Umbilical cord (tissue), 2 donors: ENCODE measurements around the gene CEP104. TPM values are rescaled to one million over a fixed set of nuclear protein-coding genes. Genes with fewer than 3 reads are reported as not detected.
A peak's percentile ranks its signal among the peaks of the same experiment; 100 is the strongest.
"Not testable (repeated sequence)": the region's sequence is repeated elsewhere in the genome, so short reads cannot be mapped to it uniquely, and the experiment has no call there.

Experiments
- DNase-seq: peaks from one replicate; pipeline ENCODE4 v3.0.0-alpha.2; 2015; ENCODE audit warnings: low spot score
- total RNA-seq: library from RNA; depleted of rRNA; stranded (reverse); fragments of >200 nt; gene quantifications from one replicate; pipeline ENCODE4 v1.2.3, GENCODE V29; 2014; ENCODE audit warnings: low replicate concordance; ENCODE audit not compliant: insufficient read depth

Gene CEP104
- total RNA-seq, 1 donor from 2014 or later, result 61.9 TPM

DNA sequence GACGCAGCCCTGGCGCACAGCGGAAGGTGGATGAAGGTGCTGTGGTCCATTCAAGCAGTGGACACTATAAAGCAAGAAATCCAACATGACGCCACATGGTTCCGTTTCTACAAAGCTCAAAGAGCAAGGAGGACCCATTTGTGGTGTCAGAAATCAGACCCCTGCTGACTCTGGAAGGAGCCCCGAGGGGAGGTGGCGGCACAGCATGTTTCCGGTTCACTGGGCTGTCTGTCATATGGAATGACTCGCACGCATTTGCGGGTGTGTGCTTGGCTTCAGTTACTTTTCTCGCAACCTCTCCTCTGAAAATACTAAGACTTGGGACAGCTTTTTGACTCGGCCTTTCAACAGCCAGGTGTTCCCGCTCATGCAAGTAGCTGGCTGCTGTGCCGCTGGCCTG is 31.7 kb downstream of the CEP104 start:
- DNase-seq, result no peak

DNA sequence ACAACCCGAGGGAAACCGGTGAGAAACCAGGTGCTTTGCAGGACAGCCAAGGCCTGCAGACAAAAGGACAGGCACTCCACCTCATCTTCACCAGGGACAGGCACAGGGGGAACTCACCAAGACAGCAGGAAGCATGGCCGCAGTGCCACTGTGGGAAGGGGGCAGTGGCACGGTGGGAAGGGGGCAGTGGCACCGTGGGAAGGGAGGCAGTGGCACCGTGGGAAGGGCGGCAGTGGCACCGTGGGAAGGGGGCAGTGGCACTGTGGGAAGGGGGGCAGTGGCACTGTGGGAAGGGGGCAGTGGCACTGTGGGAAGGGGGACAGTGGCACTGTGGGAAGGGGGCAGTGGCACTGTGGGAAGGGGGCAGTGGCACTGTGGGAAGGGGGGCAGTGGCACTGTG is 32.4 kb downstream of the CEP104 start:
- DNase-seq, result no peak

- DNase-seq, result no peak
Observed at GRCh38 chr1:3822421-3822820, 34.6 kb downstream of the CEP104 start.

DNA sequence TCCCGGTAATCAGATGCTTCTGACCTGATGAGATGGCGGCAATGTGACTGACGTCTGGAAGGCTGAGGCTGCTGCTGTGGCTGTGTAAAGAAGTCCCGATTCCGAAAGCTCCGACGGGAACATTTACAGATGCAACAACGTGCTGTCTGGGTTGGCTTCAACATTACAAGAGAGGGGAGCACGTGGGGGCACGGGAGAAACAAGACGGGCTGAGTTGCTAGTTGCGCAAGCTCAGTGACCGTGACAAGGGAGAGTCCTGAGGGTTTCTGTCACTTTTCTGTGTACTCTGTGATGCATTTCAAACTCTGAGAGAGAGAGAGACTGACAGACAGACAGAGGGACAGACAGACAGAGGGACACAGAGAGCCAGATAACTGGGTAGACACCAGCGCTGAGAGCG is 35.1 kb downstream of the CEP104 start:
- DNase-seq, result no peak

DNA sequence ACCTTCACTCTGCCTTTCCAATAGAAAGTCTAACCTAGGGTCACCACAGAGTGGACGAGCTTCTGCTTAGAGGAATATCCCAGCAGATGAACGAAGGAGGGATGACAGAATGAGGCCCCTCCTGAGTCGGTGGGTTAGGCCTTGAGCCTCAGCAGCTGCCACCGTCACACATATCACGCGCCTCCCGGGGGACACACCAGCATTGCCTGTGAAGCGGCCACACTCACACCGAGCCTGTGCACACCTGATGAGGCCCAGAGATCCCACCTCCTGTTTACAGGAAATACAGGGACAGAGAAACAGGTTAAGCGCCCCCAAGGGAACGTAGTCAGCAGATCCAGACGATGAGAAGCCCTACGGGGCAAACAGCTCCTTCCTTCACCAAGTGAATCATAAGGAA is 35.6 kb downstream of the CEP104 start:
- DNase-seq, result no peak

GRCh38 chr1:3821004-3821403 is 36.0 kb downstream of the CEP104 start:
- DNase-seq, result no peak

GRCh38 chr1:3820316-3820715 is 36.7 kb downstream of the CEP104 start:
- no peak for DNase-seq

- peak; percentile 56 for DNase-seq
Observed at GRCh38 chr1:3819771-3820200, 37.2 kb downstream of the CEP104 start.

DNA sequence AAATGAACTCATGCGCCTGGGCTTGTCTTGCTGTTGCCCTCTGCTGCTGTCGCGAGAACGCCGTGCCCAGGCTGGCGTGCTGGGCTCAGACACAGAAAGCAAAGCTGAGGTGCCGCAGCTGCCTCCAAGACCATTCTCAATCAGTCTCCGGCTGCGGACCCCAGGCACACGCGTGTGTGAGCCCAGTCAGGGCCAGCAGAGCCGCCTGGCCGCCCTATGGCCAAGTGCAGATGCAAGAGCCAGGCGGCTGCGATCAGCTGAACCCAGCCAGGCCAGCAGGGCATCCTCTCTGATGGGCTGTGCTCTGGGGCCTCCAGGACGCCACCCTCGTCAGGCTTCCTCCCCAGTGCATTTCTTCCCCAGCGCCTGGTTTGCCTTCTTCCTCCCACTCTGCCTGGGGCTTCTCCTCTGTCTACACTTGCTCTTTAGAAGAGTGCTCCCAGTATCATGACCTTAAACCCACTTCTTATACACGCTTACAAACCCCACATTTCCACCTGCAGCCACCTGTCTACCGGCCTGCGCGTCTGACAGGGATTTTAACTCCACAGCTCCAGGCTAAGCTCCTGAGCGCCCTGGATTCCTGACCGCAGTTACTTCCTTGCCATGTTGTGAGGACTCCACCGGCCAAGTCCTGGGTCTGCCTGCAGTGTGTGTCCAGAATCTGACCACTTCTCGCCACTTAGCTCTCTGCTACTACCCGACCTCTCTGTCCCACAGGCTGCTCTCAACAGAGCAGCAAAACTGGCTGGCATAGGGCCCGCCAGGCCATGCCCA is 39.0 kb downstream of the CEP104 start:
- DNase-seq, result no peak

DNA sequence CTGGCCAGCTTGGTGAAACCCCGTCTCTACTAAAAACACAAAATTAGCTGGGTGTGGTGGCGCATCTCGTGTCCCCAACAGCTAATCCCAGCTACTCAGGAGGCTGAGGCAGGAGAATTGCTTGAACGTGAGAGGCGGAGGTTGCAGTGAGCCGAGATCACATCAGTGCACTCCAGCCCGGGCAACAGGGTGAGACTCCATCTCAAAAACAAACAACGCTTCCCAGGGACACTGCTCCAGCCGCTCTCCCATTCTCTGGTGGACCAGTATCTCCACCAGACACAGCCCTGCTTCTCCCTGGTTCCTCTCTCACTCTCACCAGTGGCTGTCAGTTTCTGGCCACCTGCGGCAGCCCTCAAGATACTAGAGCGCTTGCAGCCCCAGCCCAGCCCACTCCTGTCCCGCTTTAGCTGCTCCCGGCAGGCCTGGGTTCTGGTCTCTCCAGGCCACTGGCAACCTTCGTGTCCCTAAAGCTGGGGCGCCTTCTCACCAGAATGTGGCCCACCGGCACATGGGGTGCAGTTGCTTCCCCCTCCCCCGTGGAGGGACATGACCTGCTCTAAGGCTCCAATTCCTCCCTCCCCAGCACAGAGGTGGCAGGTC is 39.8 kb downstream of the CEP104 start:
- no peak for DNase-seq

DNA sequence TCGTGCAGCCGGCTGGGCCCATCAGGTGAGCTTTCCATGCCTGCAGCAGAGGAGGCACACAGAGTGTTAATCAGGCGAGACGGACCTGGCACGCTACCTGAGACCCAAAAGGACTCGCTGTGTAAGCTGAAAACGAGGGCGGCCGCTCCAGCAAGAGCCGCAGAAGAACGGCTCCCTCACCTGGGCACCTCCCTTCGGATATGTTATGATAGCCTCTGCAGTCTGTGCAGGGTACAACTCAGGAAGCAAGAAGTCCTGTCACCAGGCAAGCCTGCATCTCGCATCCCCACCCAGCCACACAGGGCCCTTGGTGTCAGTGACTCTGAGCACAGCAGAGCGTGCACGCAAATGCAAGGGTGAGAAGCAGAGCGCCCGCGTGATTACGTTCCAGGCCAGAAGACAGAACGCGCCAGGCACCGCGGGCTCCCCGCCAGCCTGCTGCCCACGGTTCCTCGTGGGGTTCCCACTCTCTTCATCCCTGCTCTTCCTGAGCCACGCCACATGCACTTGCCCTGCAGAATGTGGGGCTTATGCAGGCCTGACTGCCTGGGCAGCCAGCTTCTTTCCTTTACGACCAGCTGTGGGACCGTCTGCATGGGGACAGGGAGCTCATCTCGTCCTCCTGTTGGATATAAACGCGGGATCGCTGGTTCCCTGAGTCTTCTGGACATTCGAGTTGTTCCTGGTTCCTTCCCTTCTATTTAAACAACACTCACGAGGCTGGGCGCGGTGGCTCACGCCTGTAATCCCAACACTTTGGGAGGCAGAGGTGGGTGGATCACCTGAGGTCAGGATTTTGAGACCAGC is 40.5 kb downstream of the CEP104 start:
- no peak for DNase-seq

GRCh38 chr1:3814771-3815561 is 42.0 kb downstream of the CEP104 start:
- no peak for DNase-seq

DNA sequence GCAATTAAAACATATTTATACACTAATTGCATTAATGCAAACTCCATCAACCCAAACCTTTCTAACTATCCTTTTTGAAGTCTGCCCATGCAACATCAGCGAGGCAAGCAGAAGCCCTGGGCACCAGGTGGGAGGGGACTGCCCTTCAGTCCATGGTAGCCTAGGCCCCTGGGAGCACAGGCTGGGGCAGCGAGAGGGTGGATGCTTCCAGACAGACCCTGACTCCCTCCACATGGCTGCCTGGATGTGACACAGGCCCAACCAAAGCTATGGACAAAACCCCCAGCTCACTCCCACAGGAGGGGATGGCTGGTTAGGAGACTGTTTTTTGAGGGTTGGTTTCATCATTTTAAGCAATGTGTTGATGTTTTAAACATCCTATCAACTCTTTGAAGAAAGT is 42.9 kb downstream of the CEP104 start:
- no peak for DNase-seq

GRCh38 chr1:3811595-3811911 is 45.5 kb downstream of the CEP104 start:
- DNase-seq, result no peak

GRCh38 chr1:3810149-3810761 is 46.8 kb downstream of the CEP104 start:
- DNase-seq, result not testable (repeated sequence)

DNA sequence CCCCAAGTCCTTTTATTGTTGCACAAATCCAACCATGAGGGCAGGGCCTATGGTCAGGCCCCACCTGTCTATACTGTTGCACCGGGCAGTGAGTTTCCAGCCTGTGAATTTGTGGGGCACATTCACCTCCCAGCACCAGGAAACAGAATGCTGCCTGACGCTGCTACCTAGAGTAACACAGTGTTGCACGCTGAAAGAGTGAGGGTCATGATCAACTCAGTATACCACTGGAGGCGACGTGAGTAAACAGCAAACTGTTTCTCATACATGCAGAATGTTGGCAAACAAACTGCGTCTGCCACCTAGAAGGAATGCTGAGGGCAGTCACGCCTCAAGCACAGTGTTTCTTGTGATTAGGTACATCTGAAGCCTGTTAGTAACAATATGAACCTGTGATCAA is 47.3 kb downstream of the CEP104 start:
- DNase-seq, result no peak

- DNase-seq, result no peak
Observed at GRCh38 chr1:3807769-3808168, 49.2 kb downstream of the CEP104 start.

GRCh38 chr1:3805038-3805437 is 52.0 kb downstream of the CEP104 start:
- DNase-seq, result no peak

GRCh38 chr1:3804627-3804944 is 52.4 kb downstream of the CEP104 start:
- DNase-seq, result not testable (repeated sequence)

- DNase-seq, result no peak
Observed at GRCh38 chr1:3803905-3804626, 52.9 kb downstream of the CEP104 start.

DNA sequence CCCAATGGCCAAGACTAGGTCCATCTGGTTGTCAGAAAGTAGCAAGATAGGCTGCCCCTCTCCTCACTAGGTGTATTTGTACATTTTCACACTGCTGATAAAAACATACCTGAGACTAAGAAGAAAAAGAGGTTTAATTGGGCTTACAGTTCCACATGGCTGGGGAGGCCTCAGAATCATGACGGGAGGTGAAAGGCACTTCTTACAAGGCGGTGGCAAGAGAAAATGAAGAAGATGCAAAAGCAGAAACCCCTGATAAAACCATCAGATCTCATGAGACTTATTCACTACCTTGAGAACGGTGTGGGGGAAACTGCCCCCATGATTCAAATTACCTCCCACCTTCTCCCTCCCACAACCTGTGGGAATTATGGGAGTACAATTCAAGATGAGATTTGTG is 56.2 kb downstream of the CEP104 start:
- not testable (repeated sequence) for DNase-seq
